Activated naive CD4-positive, alpha-beta T cell treated with anti-CD3 and anti-CD28 coated beads, Interleukin-2, amount 50 U/mL, for 72 hours (primary cell): ENCODE measurements around the gene DHRS4. TPM values are rescaled to one million over a fixed set of nuclear protein-coding genes. Genes with fewer than 3 reads are reported as not detected.
"Not testable (repeated sequence)": the region's sequence is repeated elsewhere in the genome, so short reads cannot be mapped to it uniquely, and the experiment has no call there.

Source experiments
- ATAC-seq, 2 donors: fragments of 150-1000 bp; cut with Tn5 transposase; 2 replicates each; pipeline ENCODE4 v1.10.0; 2021; ENCODE audit warnings: mild to moderate bottlenecking in 2 of 2, moderate library complexity in 2 of 2
- DNase-seq, 2 donors: peaks; one replicate each; pipeline ENCODE4 v3.0.0; 2021 to 2022; ENCODE audit warnings: low spot score in 2 of 2
- H3K27ac Mint-ChIP-seq, 2 donors: one replicate each; pipeline ENCODE4 v1.8.0; 2022; ENCODE audit warnings: mild to moderate bottlenecking in 2 of 2, mixed read lengths in 2 of 2
- H3K36me3 Mint-ChIP-seq, 2 donors: one replicate each; pipeline ENCODE4 v1.8.0; 2022; ENCODE audit warnings: mixed read lengths in 2 of 2
- H3K9me3 Mint-ChIP-seq, 2 donors: one replicate each; pipeline ENCODE4 v1.8.0; 2022; ENCODE audit warnings: mixed read lengths in 2 of 2
- total RNA-seq, 2 donors: library from RNA; stranded (reverse); gene quantifications; one replicate each; pipeline ENCODE4 v1.2.3, GENCODE V29; 2022

DHRS4 gene
- total RNA-seq, 2 donors from 2014 or later: 14.8 to 17.6 TPM

DNA sequence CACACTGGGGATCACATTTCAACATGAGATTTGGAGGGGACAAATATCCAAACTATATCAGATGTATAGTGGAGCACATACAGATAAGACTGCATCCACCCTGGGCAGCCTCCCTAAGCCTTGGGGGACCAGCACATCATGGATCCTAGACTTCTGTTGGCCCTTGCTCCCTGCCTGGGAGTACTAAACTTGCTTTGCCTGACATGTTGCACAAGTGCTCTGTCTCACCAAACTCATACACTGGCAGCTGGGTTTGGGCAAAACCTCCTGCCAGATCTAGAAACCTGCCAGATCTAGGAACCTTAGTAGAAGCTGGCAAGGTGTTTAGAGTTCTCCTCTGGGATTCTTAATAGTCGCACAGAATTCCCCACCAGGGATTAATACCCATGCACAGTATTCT lies 18.4 kb upstream of the DHRS4 start:
- DNase-seq (no peak), ATAC-seq (no peak)
- no peaks in the 10 kb centered on the region for H3K9me3 Mint-ChIP-seq
- no peak overlapping the region for H3K27ac Mint-ChIP-seq
- no peaks in the 10 kb centered on the region for H3K36me3 Mint-ChIP-seq

DNA sequence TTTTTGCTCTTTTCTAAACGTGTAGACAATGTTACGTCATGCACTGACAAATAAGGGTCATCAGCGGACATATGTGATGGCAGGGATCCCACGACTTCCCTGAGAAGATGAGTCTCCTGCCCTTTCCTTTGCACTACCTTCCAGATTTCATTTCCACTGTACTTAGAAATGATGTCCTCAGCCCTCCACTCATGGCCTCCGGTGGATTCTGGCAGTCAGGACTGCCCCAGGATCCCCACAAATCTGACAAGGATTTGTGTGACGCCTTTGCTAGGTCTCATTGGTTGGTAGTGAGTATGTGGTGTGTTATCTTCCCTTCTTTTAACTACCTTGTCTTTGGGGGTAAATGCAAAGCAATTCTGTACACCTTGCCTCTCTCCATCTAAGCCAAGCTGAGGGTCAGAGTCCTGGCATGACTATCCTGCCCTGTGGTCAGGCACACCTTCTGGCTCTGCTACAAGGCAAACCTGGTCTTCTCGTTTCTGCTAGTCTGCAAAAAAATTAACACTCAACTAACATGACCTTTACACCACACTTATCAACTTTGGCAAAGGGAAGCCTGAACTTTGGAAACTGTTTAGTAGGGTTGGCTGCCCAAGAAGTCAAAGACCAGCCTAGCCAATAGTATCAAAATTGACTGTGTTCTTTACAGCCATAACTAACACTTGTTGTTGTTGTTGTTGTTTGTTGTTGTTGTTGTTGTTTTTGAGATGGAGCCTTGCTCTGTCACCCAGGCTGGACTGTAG lies 17.3 kb upstream of the DHRS4 start:
- ATAC-seq: no peak

GRCh38 chr14:23937203-23937602 lies 16.4 kb upstream of the DHRS4 start:
- no peaks in the 10 kb centered on the region for H3K9me3 Mint-ChIP-seq
- no peak for DNase-seq
- H3K36me3 Mint-ChIP-seq: no peaks in the 10 kb centered on the region
- no peak for ATAC-seq
- no peak overlapping the region for H3K27ac Mint-ChIP-seq

More for the DNA sequence above, 17.3 kb upstream of the DHRS4 start:
- Mint-ChIP-seq H3K36me3 (no peaks in the 10 kb centered on the region), H3K9me3 (no peaks in the 10 kb centered on the region), H3K27ac (no peak overlapping the region)
- no peak for DNase-seq

- DNase-seq: no peak
- Mint-ChIP-seq H3K27ac (no peak overlapping the region), H3K36me3 (no peaks in the 10 kb centered on the region), H3K9me3 (no peaks in the 10 kb centered on the region)
- ATAC-seq: no peak
These were observed 14.7 kb upstream of the DHRS4 start for GRCh38 chr14:23938823-23939222.

DNA sequence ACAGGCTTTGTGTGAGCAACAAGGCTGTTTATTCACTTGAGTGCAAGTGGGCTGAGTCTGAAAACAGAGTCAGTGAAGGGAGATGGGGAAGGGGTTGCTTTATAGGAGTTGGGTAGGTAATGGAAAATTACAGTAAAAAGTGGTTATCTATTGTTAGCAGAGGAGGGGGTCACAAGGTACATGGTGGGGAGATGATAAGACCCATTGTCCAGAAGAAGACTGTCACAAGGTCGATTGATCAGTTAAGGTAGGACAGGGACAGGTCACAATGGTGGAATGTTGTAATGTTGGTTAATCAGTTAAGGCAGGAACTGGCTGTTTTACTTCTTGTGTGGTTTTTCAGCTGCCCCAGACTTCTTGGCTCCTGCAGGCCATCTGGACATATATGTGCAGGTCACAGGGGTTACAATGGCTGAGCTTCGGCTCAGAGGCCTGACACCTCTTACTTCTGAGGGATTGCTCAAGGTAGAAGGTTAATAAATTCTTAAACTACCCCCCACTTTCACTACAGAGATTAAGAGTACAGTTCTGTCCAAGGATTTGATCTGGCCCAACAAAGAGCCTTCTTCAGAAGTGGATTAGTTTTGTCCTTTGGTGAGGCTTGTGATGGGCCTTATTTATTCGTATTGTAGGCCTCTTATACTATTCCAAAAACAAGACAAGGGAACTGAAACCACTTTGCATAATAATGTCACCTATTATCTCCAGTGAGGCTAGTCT lies 13.8 kb upstream of the DHRS4 start:
- DNase-seq (no peak), ATAC-seq (no peak)
- H3K27ac Mint-ChIP-seq: no peak overlapping the region
- H3K36me3 Mint-ChIP-seq: no peaks in the 10 kb centered on the region
- no peaks in the 10 kb centered on the region for H3K9me3 Mint-ChIP-seq

DNA sequence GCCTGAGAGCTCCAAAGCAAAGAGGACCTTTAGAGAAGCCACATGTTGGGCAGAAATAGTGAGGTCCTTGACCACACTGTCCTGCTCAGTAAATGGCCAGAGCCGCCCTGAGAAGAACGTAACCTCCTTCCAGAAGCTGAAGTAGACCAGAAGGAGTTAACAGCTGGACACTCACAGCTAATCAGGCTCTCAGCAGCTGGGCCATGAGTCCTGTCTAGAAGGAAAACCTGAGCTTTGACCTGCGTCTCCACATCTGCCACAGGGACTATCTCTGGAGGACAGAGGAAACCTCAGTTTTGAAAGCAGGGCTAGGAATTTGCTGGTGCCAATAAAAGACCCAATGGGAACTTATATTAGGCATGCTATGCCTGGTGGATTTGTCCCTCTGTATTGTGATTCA lies 12.3 kb upstream of the DHRS4 start:
- H3K9me3 Mint-ChIP-seq: no peaks in the 10 kb centered on the region
- no peaks in the 10 kb centered on the region for H3K36me3 Mint-ChIP-seq
- H3K27ac Mint-ChIP-seq: no peak overlapping the region
- DNase-seq (no peak), ATAC-seq (no peak)

GRCh38 chr14:23941669-23942068 lies 11.9 kb upstream of the DHRS4 start:
- Mint-ChIP-seq H3K9me3 (no peaks in the 10 kb centered on the region), H3K36me3 (no peaks in the 10 kb centered on the region), H3K27ac (no peak overlapping the region)
- ATAC-seq (no peak), DNase-seq (no peak)

- Mint-ChIP-seq H3K9me3 (no peaks in the 10 kb centered on the region), H3K36me3 (no peaks in the 10 kb centered on the region), H3K27ac (no peak overlapping the region)
- DNase-seq (no peak), ATAC-seq (no peak)
These were observed 11.0 kb upstream of the DHRS4 start for GRCh38 chr14:23942587-23942986.

GRCh38 chr14:23949069-23949468 lies 4.5 kb upstream of the DHRS4 start:
- not testable (repeated sequence) for DNase-seq, H3K36me3 Mint-ChIP-seq, H3K27ac Mint-ChIP-seq, H3K9me3 Mint-ChIP-seq, ATAC-seq

GRCh38 chr14:23950411-23951135 lies 3.0 kb upstream of the DHRS4 start:
- Mint-ChIP-seq H3K36me3 (peaks cover 0 to 8% of the 10 kb centered on the region in 2 donors), H3K27ac (no peak overlapping the region), H3K9me3 (no peaks in the 10 kb centered on the region)
- no peak for DNase-seq
- no peak for ATAC-seq

DNA sequence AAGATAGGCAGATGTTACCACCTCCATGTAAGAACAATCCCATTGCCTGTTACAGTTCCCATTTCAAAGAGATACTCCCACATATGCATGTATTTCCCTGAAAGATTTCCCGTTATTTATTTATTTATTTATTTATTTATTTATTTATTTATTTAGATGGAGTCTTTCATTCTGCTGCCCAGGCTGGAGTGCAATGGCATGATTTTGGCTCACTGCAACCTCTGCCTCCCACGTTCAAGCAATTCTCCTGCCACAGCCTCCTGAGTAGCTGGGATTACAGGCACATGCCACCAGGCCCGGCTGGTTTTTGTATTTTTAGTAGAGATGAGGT lies 2.5 kb upstream of the DHRS4 start:
- DNase-seq, H3K27ac Mint-ChIP-seq, ATAC-seq, H3K36me3 Mint-ChIP-seq, H3K9me3 Mint-ChIP-seq: not testable (repeated sequence)

- H3K36me3 Mint-ChIP-seq: peaks cover 0 to 8% of the 10 kb centered on the region in 2 donors
- DNase-seq (no peak), ATAC-seq (no peak)
- H3K9me3 Mint-ChIP-seq: no peaks in the 10 kb centered on the region
- no peak overlapping the region for H3K27ac Mint-ChIP-seq
These were observed 1.9 kb upstream of the DHRS4 start for GRCh38 chr14:23951590-23952201.

DNA sequence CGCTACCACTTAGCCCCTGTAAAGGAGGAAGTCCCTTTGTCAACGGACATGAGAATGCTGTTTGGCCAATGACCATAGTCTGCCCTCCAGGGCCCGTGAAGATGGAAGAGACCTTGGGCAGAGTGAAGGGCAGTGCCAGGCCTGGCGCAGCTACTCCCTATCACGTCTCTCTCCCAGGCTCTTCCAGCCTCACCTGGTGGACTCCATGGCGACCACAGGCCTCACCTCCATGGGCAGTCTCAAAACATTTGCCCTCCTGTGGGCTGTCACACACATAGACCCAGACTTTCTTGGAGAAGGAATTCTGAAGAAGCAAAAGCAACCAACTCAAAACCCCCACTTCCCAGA lies 480 bp upstream of the DHRS4 start:
- H3K9me3 Mint-ChIP-seq, H3K36me3 Mint-ChIP-seq, ATAC-seq, DNase-seq: not testable (repeated sequence)
- peak overlapping the region in 1 of 2 donors; percentile 89 for H3K27ac Mint-ChIP-seq

DNA sequence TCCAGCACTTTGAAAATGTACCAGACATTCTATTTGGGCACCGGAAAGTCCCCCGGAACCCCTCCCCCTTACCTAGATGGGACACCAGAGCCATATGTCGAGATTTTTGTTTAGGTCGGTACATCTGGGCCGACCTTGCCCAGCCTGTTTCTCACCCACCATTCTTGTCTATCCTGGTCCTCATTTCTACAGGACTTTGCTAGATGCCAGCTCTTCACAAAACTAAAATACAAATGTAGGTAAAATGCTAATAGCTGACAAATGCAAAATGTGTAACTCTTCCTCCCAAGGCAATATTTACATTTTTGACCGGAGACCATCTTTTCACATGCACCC lies 677 bp downstream of the DHRS4 start:
- H3K9me3 Mint-ChIP-seq, DNase-seq, H3K36me3 Mint-ChIP-seq: not testable (repeated sequence)
- peak; percentile 3 to 10 for ATAC-seq
- peak overlapping the region; percentile 89 to 95 for H3K27ac Mint-ChIP-seq

DNA sequence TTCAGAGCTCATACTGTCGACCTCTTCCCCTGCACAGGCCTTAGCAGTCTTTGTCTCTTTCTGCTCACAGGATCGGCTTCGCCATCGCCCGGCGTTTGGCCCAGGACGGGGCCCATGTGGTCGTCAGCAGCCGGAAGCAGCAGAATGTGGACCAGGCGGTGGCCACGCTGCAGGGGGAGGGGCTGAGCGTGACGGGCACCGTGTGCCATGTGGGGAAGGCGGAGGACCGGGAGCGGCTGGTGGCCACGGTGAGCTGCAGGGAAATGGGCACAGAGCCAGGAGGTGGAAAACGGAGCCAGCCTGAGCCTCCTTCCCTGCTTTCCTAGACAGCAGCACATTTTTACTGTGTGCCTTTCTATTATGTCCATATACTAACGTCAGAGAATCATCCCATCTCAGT lies 1.4 kb downstream of the DHRS4 start:
- ATAC-seq: not testable (repeated sequence)

DNA sequence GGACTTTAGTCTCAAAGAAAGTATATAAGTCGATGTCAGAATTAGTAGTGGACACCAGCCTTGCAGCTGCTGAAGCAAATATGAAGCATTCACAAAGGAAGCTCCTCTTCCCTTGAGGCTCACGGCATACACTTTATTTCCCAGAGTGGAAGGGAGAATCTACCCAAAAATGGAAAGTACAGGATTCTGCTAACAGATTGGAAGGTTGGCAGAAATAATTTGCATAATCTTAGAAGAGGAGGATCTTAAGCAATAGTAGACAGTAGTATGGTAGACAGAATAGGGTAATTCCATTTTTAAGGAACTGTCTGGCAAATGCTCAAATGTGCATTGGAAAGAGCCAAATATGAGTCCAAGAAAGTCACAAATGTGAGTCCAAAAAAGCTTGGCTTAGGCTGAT lies 2.2 kb downstream of the DHRS4 start:
- not testable (repeated sequence) for DNase-seq, H3K9me3 Mint-ChIP-seq, ATAC-seq, H3K27ac Mint-ChIP-seq, H3K36me3 Mint-ChIP-seq

More for the DNA sequence above, 1.4 kb downstream of the DHRS4 start:
- not testable (repeated sequence) for DNase-seq, H3K9me3 Mint-ChIP-seq, H3K36me3 Mint-ChIP-seq, H3K27ac Mint-ChIP-seq

GRCh38 chr14:23957913-23958569 lies 4.5 kb downstream of the DHRS4 start:
- H3K9me3 Mint-ChIP-seq, H3K36me3 Mint-ChIP-seq, DNase-seq, H3K27ac Mint-ChIP-seq, ATAC-seq: not testable (repeated sequence)
